CD14-positive monocyte (primary cell): ENCODE results near the gene DNTT. TPM values are rescaled to one million over a fixed set of nuclear protein-coding genes. Genes with fewer than 3 reads are reported as not detected.
A peak's percentile ranks its signal among the peaks of the same experiment; 100 is the strongest.

Experiments
- DNase-seq, 3 donors: peaks; one replicate each; pipeline ENCODE4 v3.0.0-alpha.2; 2011 to 2022
- H2AFZ ChIP-seq: 2 replicates; pipeline ENCODE4 v1.6.0; 2012; ENCODE audit warnings: mild to moderate bottlenecking, low read depth, low read length, inconsistent platforms; ENCODE audit not compliant: insufficient read depth, poor library complexity, severe bottlenecking
- H3K27ac ChIP-seq, 2 donors: 1 replicate in 1 of 2; 2 replicates in 1 of 2; pipeline ENCODE4 v1.5.1; 2012 to 2013; ENCODE audit warnings: low read length in 2 of 2, control low read depth in 1 of 2, inconsistent platforms in 1 of 2, low read depth in 1 of 2, mild to moderate bottlenecking in 1 of 2
- H3K27me3 ChIP-seq, 2 donors: one replicate each; pipeline versions ENCODE4 v1.6.0 to v1.6.1; 2011 to 2013; ENCODE audit warnings: low read length in 2 of 2; ENCODE audit not compliant: control insufficient read depth in 2 of 2, insufficient read depth in 2 of 2
- H3K36me3 ChIP-seq, 2 donors: replicated peaks in 1 of 2; 1 replicate in 1 of 2; 2 replicates in 1 of 2; pipeline versions ENCODE4 v1.5.1 to v1.6.1; 2012 to 2013; ENCODE audit warnings: low read length in 2 of 2, control low read depth in 1 of 2, inconsistent platforms in 1 of 2, mild to moderate bottlenecking in 1 of 2; ENCODE audit not compliant: insufficient read depth in 2 of 2, control insufficient read depth in 1 of 2
- H3K4me1 ChIP-seq, 2 donors: 1 replicate in 1 of 2; 2 replicates in 1 of 2; pipeline versions ENCODE4 v1.5.1 to v1.6.1; 2012 to 2013; ENCODE audit warnings: low read length in 2 of 2, control low read depth in 1 of 2, inconsistent platforms in 1 of 2, mild to moderate bottlenecking in 1 of 2, moderate library complexity in 1 of 2; ENCODE audit not compliant: insufficient read depth in 2 of 2, control insufficient read depth in 1 of 2
- H3K4me2 ChIP-seq: replicated peaks from 2 replicates; pipeline ENCODE3; 2012; ENCODE audit warnings: low read length, moderate library complexity, mild to moderate bottlenecking; ENCODE audit not compliant: poor library complexity, severe bottlenecking; ENCODE audit errors: extremely low read depth
- H3K4me3 ChIP-seq, 3 experiments: fragments of 200-600 bp in 1 of 3; sonication (generic) in 1 of 3; replicated peaks in 1 of 3; 1 replicate in 2 of 3; 2 replicates in 1 of 3; pipeline ENCODE4 v1.5.1; 2011 to 2013; ENCODE audit warnings: low read length in 3 of 3, mild to moderate bottlenecking in 3 of 3, control low read depth in 2 of 3, low read depth in 2 of 3, inconsistent platforms in 1 of 3, moderate library complexity in 1 of 3
- H3K79me2 ChIP-seq: 2 replicates; pipeline ENCODE4 v1.6.0; 2012; ENCODE audit warnings: mild to moderate bottlenecking, control low read depth, inconsistent platforms, low read length, moderate library complexity; ENCODE audit not compliant: insufficient read depth
- H3K9ac ChIP-seq: 2 replicates; pipeline ENCODE4 v1.6.0; 2017; ENCODE audit warnings: low read length, mild to moderate bottlenecking; ENCODE audit not compliant: insufficient read depth, poor library complexity, severe bottlenecking
- H3K9me3 ChIP-seq, 2 donors: replicated peaks in 1 of 2; 1 replicate in 1 of 2; 2 replicates in 1 of 2; pipeline versions ENCODE4 v1.5.1 to v1.6.1; 2012 to 2013; ENCODE audit warnings: low read length in 2 of 2, control low read depth in 1 of 2; ENCODE audit not compliant: control insufficient read depth in 1 of 2, insufficient read depth in 1 of 2
- H4K20me1 ChIP-seq: 2 replicates; pipeline ENCODE4 v1.6.0; 2012; ENCODE audit warnings: mild to moderate bottlenecking, low read length, control low read depth, moderate library complexity; ENCODE audit not compliant: insufficient read depth
- H3K27ac Mint-ChIP-seq, 7 donors: one replicate each; pipeline ENCODE4 v1.8.0; 2020; ENCODE audit warnings: mild to moderate bottlenecking in 7 of 7, mixed read lengths in 7 of 7, moderate library complexity in 6 of 7, inconsistent platforms in 2 of 7
- H3K27me3 Mint-ChIP-seq, 3 donors: one replicate each; pipeline ENCODE4 v1.8.0; 2021 to 2022; ENCODE audit warnings: low read depth in 3 of 3, mild to moderate bottlenecking in 3 of 3, mixed read lengths in 3 of 3, moderate library complexity in 3 of 3, inconsistent platforms in 1 of 3
- H3K36me3 Mint-ChIP-seq, 2 donors: one replicate each; pipeline ENCODE4 v1.8.0; 2020; ENCODE audit warnings: mixed read lengths in 2 of 2, inconsistent platforms in 1 of 2, mild to moderate bottlenecking in 1 of 2
- H3K4me1 Mint-ChIP-seq: one replicate; pipeline ENCODE4 v1.8.0; 2020; ENCODE audit warnings: mild to moderate bottlenecking, mixed read lengths
- H3K4me3 Mint-ChIP-seq, 2 donors: one replicate each; pipeline ENCODE4 v1.8.0; 2020; ENCODE audit warnings: mild to moderate bottlenecking in 2 of 2, mixed read lengths in 2 of 2, moderate library complexity in 1 of 2
- H3K9me3 Mint-ChIP-seq, 7 donors: one replicate each; pipeline ENCODE4 v1.8.0; 2020 to 2022; ENCODE audit warnings: mixed read lengths in 7 of 7, mild to moderate bottlenecking in 6 of 7, moderate library complexity in 6 of 7, inconsistent platforms in 2 of 7
- WGBS: methylation state at CpG from one replicate; pipeline ENCODE4 v1.1.5; 2013; ENCODE audit warnings: missing lambda C conversion rate; ENCODE audit not compliant: insufficient coverage; 5-methylcytosine and 5-hydroxymethylcytosine counted together
- intact Hi-C, 2 donors: fragments of 100-400 bp; cut with micrococcal nuclease; formaldehyde crosslinking; loops; one replicate each; pipeline versions ENCODE4 v1.15.0 to v1.15.1; 2023
- polyA plus RNA-seq, 3 donors: library from polyadenylated mRNA; depleted of rRNA in 1 of 3; unstranded in 2 of 3; stranded (reverse) in 1 of 3; fragments of 300-500 nt in 2 of 3; fragments of >200 nt in 1 of 3; fragmentation: Illumina TruSeq in 2 of 3; gene quantifications; 1 replicate in 2 of 3; 2 replicates in 1 of 3; pipeline ENCODE4 v1.2.3, GENCODE V29; 2012 to 2021
- TF ChIP-seq, protein P1 (sequence below): fragments of 200-600 bp; IDR thresholded peaks from one replicate; pipeline ENCODE4 v1.8.0; 2022; ENCODE audit warnings: antibody characterized with exemption, mild to moderate bottlenecking

Gene DNTT
- polyA plus RNA-seq, 3 donors = not detected

GRCh38 chr10:96264938-96265337 lies 39.3 kb upstream of the DNTT start:
- Histone ChIP-seq H3K27me3 (no peaks in the 10 kb centered on the region), H3K79me2 (no peaks in the 10 kb centered on the region), H3K4me1 (peaks cover 5 to 6% of the 10 kb centered on the region in 2 donors), H2AFZ (no peak overlapping the region), H3K4me2 (no peak overlapping the region), H4K20me1 (no peaks in the 10 kb centered on the region), H3K9ac (no peak overlapping the region), H3K9me3 (no peaks in the 10 kb centered on the region), H3K36me3 (no peaks in the 10 kb centered on the region), H3K4me3 (no peak overlapping the region), H3K27ac (no peak overlapping the region)
- H3K36me3 Mint-ChIP-seq = peaks cover 0 to 5% of the 10 kb centered on the region in 2 donors
- DNase-seq = no peak
- peaks cover 0 to 2% (median 0%) of the 10 kb centered on the region in 7 donors for H3K9me3 Mint-ChIP-seq
- H3K4me3 Mint-ChIP-seq = no peak overlapping the region
- no CpG with 5 or more reads among the region's 4 CpGs for WGBS
- H3K27ac Mint-ChIP-seq = no peak overlapping the region
- TF ChIP-seq, protein P1, sequence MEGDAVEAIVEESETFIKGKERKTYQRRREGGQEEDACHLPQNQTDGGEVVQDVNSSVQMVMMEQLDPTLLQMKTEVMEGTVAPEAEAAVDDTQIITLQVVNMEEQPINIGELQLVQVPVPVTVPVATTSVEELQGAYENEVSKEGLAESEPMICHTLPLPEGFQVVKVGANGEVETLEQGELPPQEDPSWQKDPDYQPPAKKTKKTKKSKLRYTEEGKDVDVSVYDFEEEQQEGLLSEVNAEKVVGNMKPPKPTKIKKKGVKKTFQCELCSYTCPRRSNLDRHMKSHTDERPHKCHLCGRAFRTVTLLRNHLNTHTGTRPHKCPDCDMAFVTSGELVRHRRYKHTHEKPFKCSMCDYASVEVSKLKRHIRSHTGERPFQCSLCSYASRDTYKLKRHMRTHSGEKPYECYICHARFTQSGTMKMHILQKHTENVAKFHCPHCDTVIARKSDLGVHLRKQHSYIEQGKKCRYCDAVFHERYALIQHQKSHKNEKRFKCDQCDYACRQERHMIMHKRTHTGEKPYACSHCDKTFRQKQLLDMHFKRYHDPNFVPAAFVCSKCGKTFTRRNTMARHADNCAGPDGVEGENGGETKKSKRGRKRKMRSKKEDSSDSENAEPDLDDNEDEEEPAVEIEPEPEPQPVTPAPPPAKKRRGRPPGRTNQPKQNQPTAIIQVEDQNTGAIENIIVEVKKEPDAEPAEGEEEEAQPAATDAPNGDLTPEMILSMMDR = no peak
- peaks cover 20% of the 10 kb centered on the region for H3K4me1 Mint-ChIP-seq
- intact Hi-C loops = no loop called here
- peaks cover 0 to 5% (median 2%) of the 10 kb centered on the region in 3 donors for H3K27me3 Mint-ChIP-seq

DNA sequence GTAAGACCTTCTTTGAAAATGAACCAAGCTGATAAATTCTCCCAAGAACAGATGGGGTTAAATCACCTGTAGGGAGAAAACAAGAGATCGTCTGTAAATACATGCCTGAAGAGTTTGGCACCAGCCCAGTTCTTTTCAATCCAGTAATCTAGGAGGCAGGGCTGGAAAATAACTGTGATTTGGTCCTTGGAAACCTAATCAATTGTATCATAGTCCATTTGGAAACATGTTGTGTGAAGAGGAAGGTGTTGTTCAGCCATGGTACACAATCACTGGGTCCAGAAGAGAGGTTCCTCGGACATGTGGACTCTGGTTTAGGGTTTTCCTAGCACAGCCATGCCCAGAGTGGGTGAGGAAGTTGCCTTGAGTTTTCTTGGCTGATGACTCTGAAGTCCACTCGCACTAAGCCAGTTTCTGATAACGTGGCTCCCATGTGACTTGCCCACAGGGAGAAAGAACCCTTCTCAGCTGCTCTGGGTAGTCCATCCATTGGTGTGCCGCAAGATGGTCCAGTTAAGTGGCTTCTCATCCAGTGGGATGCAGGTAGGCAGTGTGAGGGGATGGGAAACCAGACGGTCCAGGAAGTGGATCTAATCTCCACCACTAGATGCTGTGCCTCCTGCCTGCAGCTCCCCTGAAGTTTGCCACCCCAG lies 38.0 kb upstream of the DNTT start:
- 100% methylated on average over 3 of the region's 6 CpGs for WGBS
- Mint-ChIP-seq H3K4me1 (peaks cover 26% of the 10 kb centered on the region), H3K4me3 (no peak overlapping the region), H3K9me3 (peaks cover 0 to 2% (median 0%) of the 10 kb centered on the region in 7 donors), H3K27me3 (peaks cover 0 to 5% (median 2%) of the 10 kb centered on the region in 3 donors), H3K36me3 (peaks cover 0 to 5% of the 10 kb centered on the region in 2 donors), H3K27ac (peak overlapping the region in 1 of 7 donors; percentile 55)
- Histone ChIP-seq H3K9ac (no peak overlapping the region), H3K27ac (no peak overlapping the region), H3K9me3 (no peaks in the 10 kb centered on the region), H3K4me2 (no peak overlapping the region), H3K4me1 (peaks cover 18 to 19% of the 10 kb centered on the region in 2 donors), H3K79me2 (no peaks in the 10 kb centered on the region), H3K36me3 (no peaks in the 10 kb centered on the region), H2AFZ (no peak overlapping the region), H3K27me3 (no peaks in the 10 kb centered on the region), H4K20me1 (no peaks in the 10 kb centered on the region), H3K4me3 (no peak overlapping the region)
- intact Hi-C loops = no loop called here
- no peak for DNase-seq
- TF ChIP-seq, protein P1 = no peak
